Measurements from ENCODE around the gene MAP10. TPM values are rescaled to one million over a fixed set of nuclear protein-coding genes. Genes with fewer than 3 reads are reported as not detected.

Gene MAP10
- total RNA-seq, 2 experiments from 2014 or later: 1.3 to 1.5 TPM

GRCh38 chr1:232788235-232788872, 16.9 kb upstream of the MAP10 start:
- H3K4me1 Mint-ChIP-seq (ENCODE audit: low read depth): peaks cover 12% of the 10 kb centered on the region
- no peak overlapping the region for H3K4me3 Mint-ChIP-seq
- ChIA-PET CTCF (no interaction called here), POLR2A (no interaction called here)
- ATAC-seq (no peak), DNase-seq (no peak)
- no peak overlapping the region for H3K27ac Mint-ChIP-seq
- no peak for TF ChIP-seq CTCF (IDR thresholded peaks at IDR 0.05)
- H3K36me3 Mint-ChIP-seq (ENCODE audit: low read depth): no peaks in the 10 kb centered on the region
- intact Hi-C loops (cut with micrococcal nuclease): no loop called here
- no peaks in the 10 kb centered on the region for H3K9me3 Mint-ChIP-seq
- no peaks in the 10 kb centered on the region for H3K27me3 Mint-ChIP-seq

GRCh38 chr1:232789651-232790050, 15.6 kb upstream of the MAP10 start:
- DNase-seq: no peak
- Mint-ChIP-seq H3K36me3 (ENCODE audit: low read depth) (no peaks in the 10 kb centered on the region), H3K27ac (no peak overlapping the region), H3K4me3 (no peak overlapping the region), H3K4me1 (ENCODE audit: low read depth) (peaks cover 20% of the 10 kb centered on the region), H3K9me3 (no peaks in the 10 kb centered on the region), H3K27me3 (no peaks in the 10 kb centered on the region)
- intact Hi-C loops (cut with micrococcal nuclease): no loop called here
- ChIA-PET POLR2A (no interaction called here), CTCF (no interaction called here)
- no peak for TF ChIP-seq CTCF (IDR thresholded peaks at IDR 0.05)
- ATAC-seq: no peak

- TF ChIP-seq CTCF (IDR thresholded peaks at IDR 0.05): no peak
- intact Hi-C loops (cut with micrococcal nuclease): no loop called here
- Mint-ChIP-seq H3K4me1 (ENCODE audit: low read depth) (peaks cover 14% of the 10 kb centered on the region), H3K36me3 (ENCODE audit: low read depth) (no peaks in the 10 kb centered on the region), H3K4me3 (no peak overlapping the region), H3K27me3 (no peaks in the 10 kb centered on the region), H3K27ac (peak overlapping the region; percentile 19), H3K9me3 (no peaks in the 10 kb centered on the region)
- POLR2A ChIA-PET: no interaction called here
- DNase-seq: peak; percentile 29
- CTCF ChIA-PET: no interaction called here
- ATAC-seq: peak; percentile 20
Measured at GRCh38 chr1:232792949-232793348, 12.3 kb upstream of the MAP10 start.

GRCh38 chr1:232793944-232794343, 11.3 kb upstream of the MAP10 start:
- peak; percentile 56 for ATAC-seq
- no peaks in the 10 kb centered on the region for H3K9me3 Mint-ChIP-seq
- intact Hi-C loops (cut with micrococcal nuclease): no loop called here
- H3K27me3 Mint-ChIP-seq: no peaks in the 10 kb centered on the region
- no peak for TF ChIP-seq CTCF (IDR thresholded peaks at IDR 0.05)
- peak; percentile 16 for DNase-seq
- peaks cover 14% of the 10 kb centered on the region for H3K4me1 Mint-ChIP-seq (ENCODE audit: low read depth)
- ChIA-PET CTCF (interaction anchor here (0.8 to 0.9 kb wide), 2 partner anchors 12 to 16 kb away, joined by 3 to 5 read pairs; partner anchors contain the start of gene MAP10), POLR2A (no interaction called here)
- H3K4me3 Mint-ChIP-seq: no peak overlapping the region
- no peak overlapping the region for H3K27ac Mint-ChIP-seq
- H3K36me3 Mint-ChIP-seq (ENCODE audit: low read depth): no peaks in the 10 kb centered on the region

- DNase-seq: no peak
- Mint-ChIP-seq H3K36me3 (ENCODE audit: low read depth) (no peaks in the 10 kb centered on the region), H3K9me3 (no peaks in the 10 kb centered on the region), H3K27me3 (no peaks in the 10 kb centered on the region), H3K4me3 (no peak overlapping the region), H3K4me1 (ENCODE audit: low read depth) (peaks cover 14% of the 10 kb centered on the region), H3K27ac (no peak overlapping the region)
- ChIA-PET POLR2A (no interaction called here), CTCF (no interaction called here)
- TF ChIP-seq CTCF (IDR thresholded peaks at IDR 0.05): no peak
- intact Hi-C loops (cut with micrococcal nuclease): no loop called here
- ATAC-seq: no peak
Measured at GRCh38 chr1:232795497-232796053, 9.6 kb upstream of the MAP10 start.

All from activated CD8-positive, alpha-beta T cell treated with anti-CD3 and anti-CD28 coated beads for 36 hours (primary cell).